H1 (cell line): Measurements from ENCODE around the gene LCN6. TPM values are rescaled to one million over a fixed set of nuclear protein-coding genes. Genes with fewer than 3 reads are reported as not detected.

Experiments
- CTCF ChIA-PET: fragments of 300-600 bp; sonication (Branson Sonifier 250); formaldehyde crosslinking; loops from one replicate; lab custom pipeline; 2021; ENCODE audit not compliant: partially characterized antibody; lab: Charles Lee
- POLR2A ChIA-PET: fragments of 300-600 bp; sonication (Branson Sonifier 250); formaldehyde crosslinking; loops from one replicate; lab custom pipeline; 2021; ENCODE audit warnings: inconsistent platforms; ENCODE audit not compliant: partially characterized antibody; lab: Charles Lee
- DNase-seq, 2 experiments: peaks; one replicate each; pipeline versions ENCODE4 v3.0.0 to v3.0.0-alpha.2; 2010 to 2022; ENCODE audit warnings: low spot score in 2 of 2, low read depth in 1 of 2, mixed read lengths in 1 of 2
- FAIRE-seq: peaks from 2 replicates; lab custom pipeline; 2011; peaks lifted over from hg19 to GRCh38; lab: Jason Lieb, UNC
- H2AFZ ChIP-seq: 2 replicates; pipeline ENCODE4 v1.8.1; 2012; ENCODE audit warnings: low read length, inconsistent platforms
- H2AK5ac ChIP-seq: 2 replicates; pipeline ENCODE4 v1.6.1; 2013; ENCODE audit warnings: low read depth, low read length
- H2BK120ac ChIP-seq: replicated peaks from 2 replicates; pipeline ENCODE3; 2013; ENCODE audit warnings: low read depth, low read length, inconsistent platforms
- H2BK12ac ChIP-seq: 2 replicates; pipeline ENCODE4 v1.6.1; 2013; ENCODE audit warnings: low read depth, low read length
- H2BK15ac ChIP-seq: 2 replicates; pipeline ENCODE4 v1.6.1; 2013; ENCODE audit warnings: low read length
- H2BK20ac ChIP-seq: 2 replicates; pipeline ENCODE4 v1.6.1; 2013; ENCODE audit warnings: low read length
- H2BK5ac ChIP-seq: 2 replicates; pipeline ENCODE4 v1.6.1; 2013; ENCODE audit warnings: low read depth, low read length
- H3K14ac ChIP-seq: 2 replicates; pipeline ENCODE4 v1.6.1; 2013; ENCODE audit warnings: inconsistent platforms; ENCODE audit not compliant: insufficient read length
- H3K18ac ChIP-seq: 2 replicates; pipeline ENCODE4 v1.6.1; 2013; ENCODE audit warnings: low read length; ENCODE audit errors: extremely low read depth
- H3K23ac ChIP-seq: 2 replicates; pipeline ENCODE4 v1.6.1; 2013; ENCODE audit warnings: inconsistent platforms; ENCODE audit not compliant: insufficient read length
- H3K23me2 ChIP-seq: 2 replicates; pipeline ENCODE4 v1.6.1; 2013; ENCODE audit warnings: low read depth, low read length
- H3K27ac ChIP-seq: 2 replicates; pipeline ENCODE4 v1.6.1; 2011; ENCODE audit warnings: low read depth, low read length, inconsistent platforms
- H3K27me3 ChIP-seq, 4 experiments: replicated peaks in 1 of 4; 1 replicate in 1 of 4; 2 replicates in 3 of 4; pipeline versions ENCODE4 v1.6.1 to v1.8.1; 2011 to 2013; ENCODE audit warnings: low read length in 3 of 4, mild to moderate bottlenecking in 3 of 4, inconsistent platforms in 2 of 4, mixed read lengths in 2 of 4, moderate library complexity in 1 of 4; ENCODE audit not compliant: control insufficient read depth in 3 of 4, insufficient read depth in 3 of 4; ENCODE audit errors: extremely low read depth in 1 of 4
- H3K36me3 ChIP-seq, 4 experiments: 2 replicates each; pipeline versions ENCODE4 v1.6.1 to v1.8.1; 2011 to 2013; ENCODE audit warnings: mild to moderate bottlenecking in 4 of 4, low read length in 3 of 4, moderate library complexity in 2 of 4, control low read depth in 1 of 4, inconsistent platforms in 1 of 4; ENCODE audit not compliant: insufficient read depth in 4 of 4, control insufficient read depth in 2 of 4
- H3K4ac ChIP-seq: replicated peaks from 2 replicates; pipeline ENCODE3; 2013; ENCODE audit warnings: low read length, low read depth, mixed read lengths, inconsistent platforms; ENCODE audit not compliant: insufficient read length
- H3K4me1 ChIP-seq, 4 experiments: replicated peaks in 1 of 4; 1 replicate in 1 of 4; 2 replicates in 3 of 4; pipeline versions ENCODE4 v1.6.1 to v1.8.1; 2011 to 2013; ENCODE audit warnings: low read length in 3 of 4, inconsistent platforms in 2 of 4, mixed read lengths in 1 of 4; ENCODE audit not compliant: insufficient read depth in 4 of 4, control insufficient read depth in 3 of 4
- H3K4me2 ChIP-seq, 2 experiments: 2 replicates each; pipeline versions ENCODE4 v1.6.1 to v1.8.1; 2011 to 2013; ENCODE audit warnings: low read depth in 2 of 2, low read length in 2 of 2, control low read depth in 1 of 2, inconsistent platforms in 1 of 2, mild to moderate bottlenecking in 1 of 2; ENCODE audit not compliant: insufficient read depth in 1 of 2
- H3K4me3 ChIP-seq, 4 experiments: fragments of 200-600, 300-600 bp in 1 of 4; sonication (generic), shearing (Covaris generic), sonication (Bioruptor Twin) in 1 of 4; 2 replicates each; pipeline versions ENCODE4 v1.5.1 to v1.8.1; 2011 to 2016; ENCODE audit warnings: low read length in 4 of 4, low read depth in 3 of 4, control low read depth in 2 of 4, inconsistent platforms in 2 of 4, mild to moderate bottlenecking in 2 of 4, mixed read lengths in 1 of 4, moderate library complexity in 1 of 4; ENCODE audit not compliant: insufficient read depth in 2 of 4; ENCODE audit errors: extremely low read depth in 1 of 4
- H3K56ac ChIP-seq: replicated peaks from 2 replicates; pipeline ENCODE3; 2013; ENCODE audit warnings: low read depth, mild to moderate bottlenecking, mixed read lengths, low read length, inconsistent platforms; ENCODE audit not compliant: insufficient read length
- H3K79me1 ChIP-seq: 2 replicates; pipeline ENCODE4 v1.6.1; 2013; ENCODE audit warnings: low read depth, low read length, control low read depth
- H3K79me2 ChIP-seq, 2 experiments: 2 replicates each; pipeline versions ENCODE4 v1.6.1 to v1.8.1; 2012 to 2013; ENCODE audit warnings: low read length in 2 of 2, mild to moderate bottlenecking in 2 of 2, inconsistent platforms in 1 of 2; ENCODE audit not compliant: insufficient read depth in 2 of 2, control insufficient read depth in 1 of 2
- H3K9ac ChIP-seq, 4 experiments: replicated peaks in 1 of 4; 1 replicate in 1 of 4; 2 replicates in 3 of 4; pipeline versions ENCODE4 v1.6.1 to v1.8.1; 2011 to 2013; ENCODE audit warnings: low read depth in 3 of 4, low read length in 3 of 4, control low read depth in 2 of 4, mild to moderate bottlenecking in 2 of 4, moderate library complexity in 2 of 4, inconsistent platforms in 1 of 4; ENCODE audit errors: extremely low read depth in 1 of 4
- H3K9me3 ChIP-seq, 2 experiments: 2 replicates each; pipeline versions ENCODE4 v1.6.1 to v1.8.1; 2012 to 2013; ENCODE audit warnings: mild to moderate bottlenecking in 2 of 2, moderate library complexity in 2 of 2, control low read depth in 1 of 2, inconsistent platforms in 1 of 2, low read depth in 1 of 2, low read length in 1 of 2, mixed read lengths in 1 of 2; ENCODE audit not compliant: insufficient read depth in 2 of 2
- H4K20me1 ChIP-seq, 2 experiments: replicated peaks in 1 of 2; 2 replicates each; pipeline versions ENCODE3 to v1.8.1; 2011 to 2013; ENCODE audit warnings: inconsistent platforms in 2 of 2, low read length in 2 of 2, mild to moderate bottlenecking in 1 of 2; ENCODE audit not compliant: insufficient read depth in 2 of 2, control insufficient read depth in 1 of 2
- H4K5ac ChIP-seq: 2 replicates; pipeline ENCODE4 v1.6.1; 2013; ENCODE audit warnings: low read length, low read depth, mixed read lengths, inconsistent platforms; ENCODE audit not compliant: insufficient read length
- H4K8ac ChIP-seq: 2 replicates; pipeline ENCODE4 v1.8.0; 2013; ENCODE audit warnings: mild to moderate bottlenecking, moderate library complexity, low read length, inconsistent platforms; ENCODE audit not compliant: insufficient read depth; ENCODE audit errors: extremely low read depth
- H4K91ac ChIP-seq: replicated peaks from 2 replicates; pipeline ENCODE3; 2013; ENCODE audit warnings: low read length, mixed read lengths, inconsistent platforms; ENCODE audit not compliant: insufficient read length
- GTF2F1 ChIP-seq: IDR thresholded peaks from 2 replicates; pipeline ENCODE4 v1.6.1; 2012; ENCODE audit warnings: low read depth, low read length, improper control_type of control experiment, borderline replicate concordance
- JUN ChIP-seq: IDR thresholded peaks from 2 replicates; pipeline ENCODE4 v1.6.1; 2011; ENCODE audit warnings: low read depth, mild to moderate bottlenecking, improper control_type of control experiment, low read length
- JUND ChIP-seq: IDR thresholded peaks from 2 replicates; pipeline ENCODE4 v1.6.1; 2011; ENCODE audit warnings: mild to moderate bottlenecking, improper control_type of control experiment, low read length
- KDM5A ChIP-seq: fragments of 200-600 bp; IDR thresholded peaks from 2 replicates; pipeline ENCODE4 v1.7.1; 2012; ENCODE audit warnings: mild to moderate bottlenecking, low read length, inconsistent platforms, mixed read lengths
- NANOG ChIP-seq: IDR thresholded peaks from 2 replicates; pipeline ENCODE4 v1.6.1; 2011; ENCODE audit warnings: low read length, low read depth, mild to moderate bottlenecking, inconsistent platforms; ENCODE audit not compliant: insufficient read depth, poor library complexity, severe bottlenecking
- POU5F1 ChIP-seq: IDR thresholded peaks from 2 replicates; pipeline ENCODE4 v1.6.1; 2011; ENCODE audit warnings: low read depth, mild to moderate bottlenecking, low read length, moderate library complexity
- RAD21 ChIP-seq, 2 experiments: IDR thresholded peaks in 1 of 2; conservative IDR thresholded peaks in 1 of 2; 2 replicates each; pipeline ENCODE4 v1.6.1; 2011; ENCODE audit warnings: low read depth in 2 of 2, low read length in 2 of 2, improper control_type of control experiment in 1 of 2, inconsistent platforms in 1 of 2, mild to moderate bottlenecking in 1 of 2, moderate library complexity in 1 of 2
- SIN3A ChIP-seq, 2 experiments: IDR thresholded peaks in 1 of 2; conservative IDR thresholded peaks in 1 of 2; 2 replicates each; pipeline ENCODE4 v1.6.1; 2011 to 2012; ENCODE audit warnings: low read length in 2 of 2, improper control_type of control experiment in 1 of 2, low read depth in 1 of 2, mild to moderate bottlenecking in 1 of 2
- TAF1 ChIP-seq: IDR thresholded peaks from 2 replicates; pipeline ENCODE4 v1.6.1; 2011; ENCODE audit warnings: mild to moderate bottlenecking, low read depth, low read length
- TCF12 ChIP-seq: IDR thresholded peaks from 2 replicates; pipeline ENCODE4 v1.6.1; 2011; ENCODE audit warnings: low read depth, mild to moderate bottlenecking, low read length
- TEAD4 ChIP-seq: IDR thresholded peaks from 2 replicates; pipeline ENCODE4 v1.6.1; 2012; ENCODE audit warnings: low read depth, low read length, inconsistent platforms, mixed read lengths
- YY1 ChIP-seq: IDR thresholded peaks from 2 replicates; pipeline ENCODE4 v1.6.1; 2011; ENCODE audit warnings: low read depth, mild to moderate bottlenecking, low read length
- WGBS, 2 experiments: shearing (Covaris generic) in 1 of 2; methylation state at CpG; one replicate each; pipeline versions ENCODE4 v1.1.6 to v1.1.7; 2013 to 2015; ENCODE audit warnings: low lambda C conversion rate in 2 of 2, mixed read lengths in 2 of 2, inconsistent platforms in 1 of 2, low coverage in 1 of 2, missing lambda C conversion rate in 1 of 2; ENCODE audit not compliant: insufficient replicate concordance in 2 of 2, insufficient coverage in 1 of 2, insufficient read length in 1 of 2; ENCODE audit errors: extremely low coverage in 1 of 2, missing lambda C conversion rate in 1 of 2; 5-methylcytosine and 5-hydroxymethylcytosine counted together
- polyA plus RNA-seq, 7 experiments: library from polyadenylated mRNA; depleted of rRNA in 3 of 7; stranded (reverse) in 5 of 7; unstranded in 2 of 7; fragments of >200 nt in 5 of 7; fragments of 200-250 nt in 2 of 7; gene quantifications; 1 replicate in 5 of 7; 2 replicates in 1 of 7; 4 replicates in 1 of 7; pipeline versions ENCODE4 v1.2.1 to v1.2.3, GENCODE V29; 2011 to 2013; ENCODE audit warnings: missing spikeins in 2 of 7, mixed read lengths in 2 of 7
- total RNA-seq: library from RNA; stranded (reverse); fragmentation: NEBNext Ultra II Directional; extraction: Animal tissue kit (Norgen Biotek cat#: 25700); gene quantifications from 2 replicates; pipeline ENCODE4 v1.2.1, GENCODE V29; 2021
- TF ChIP-seq, protein P1 (sequence below): IDR thresholded peaks from 2 replicates; pipeline ENCODE4 v1.6.1; 2012; ENCODE audit warnings: inconsistent platforms

The LCN6 gene
- total and polyA plus RNA-seq, 2 of the 8 experiments (the other 6 are each of a cell fraction or from before 2014, with no cell fraction given): not detected

GRCh38 chr9:136707011-136707410 lies 41.3 kb downstream of the LCN6 start:
- DNase-seq: no peak
- no peak overlapping the region for H3K4me3 ChIP-seq
- no peak overlapping the region for H4K8ac ChIP-seq
- no peak overlapping the region for H2AFZ ChIP-seq
- H2BK15ac ChIP-seq: no peak overlapping the region
- no peak overlapping the region for H2BK20ac ChIP-seq
- no peaks in the 10 kb centered on the region for H3K9me3 ChIP-seq
- H4K91ac ChIP-seq: no peak overlapping the region
- H3K27me3 ChIP-seq: peaks cover 0 to 5% (median 3%) of the 10 kb centered on the region in 4 experiments; a peak in 4 of 7 replicates
- H3K79me2 ChIP-seq: no peaks in the 10 kb centered on the region
- POLR2A ChIA-PET: interaction anchor here (0.6 to 5.0 kb wide), 2 partner anchors 19 to 21 kb away, joined by 3 to 35 read pairs; no protein-coding TSS in a partner anchor
- no peak overlapping the region for H2BK5ac ChIP-seq
- H3K23me2 ChIP-seq: no peaks in the 10 kb centered on the region
- H3K4me2 ChIP-seq: no peak overlapping the region
- no peaks in the 10 kb centered on the region for H3K36me3 ChIP-seq
- no peak overlapping the region for H2BK120ac ChIP-seq
- no peak for FAIRE-seq
- H3K18ac ChIP-seq: no peak overlapping the region
- WGBS, 2 experiments: 91% methylated on average over 7 of the region's 7 CpGs; no CpG with 5 or more reads in 1 of the 2 experiments
- H4K20me1 ChIP-seq: no peaks in the 10 kb centered on the region
- CTCF ChIA-PET: interaction anchor here (0.7 to 1.9 kb wide), 4 partner anchors 8 to 82 kb away, joined by 3 to 6 read pairs (median 4); no protein-coding TSS in a partner anchor
- H3K14ac ChIP-seq: no peak overlapping the region
- H2AK5ac ChIP-seq: no peak overlapping the region
- H3K79me1 ChIP-seq: no peaks in the 10 kb centered on the region
- H3K9ac ChIP-seq: no peak overlapping the region
- H3K56ac ChIP-seq: no peak overlapping the region
- H3K4me1 ChIP-seq: peaks cover 0 to 2% (median 0%) of the 10 kb centered on the region in 4 experiments; a peak in 1 of 7 replicates
- no peak overlapping the region for H3K23ac ChIP-seq
- no peak overlapping the region for H3K27ac ChIP-seq
- no peak overlapping the region for H3K4ac ChIP-seq
- H4K5ac ChIP-seq: no peak overlapping the region
- no peak overlapping the region for H2BK12ac ChIP-seq
- TF ChIP-seq RAD21 (IDR thresholded peaks at IDR 0.05 in 1 of 2, conservative IDR thresholded peaks at IDR 0.05 in 1 of 2; ENCODE audit: low read depth in 2 of 2, low read length in 2 of 2) (no peak), JUND (no peak), SIN3A (conservative IDR thresholded peaks at IDR 0.05 in 1 of 2, IDR thresholded peaks at IDR 0.05 in 1 of 2; ENCODE audit: low read depth in 1 of 2, low read length in 2 of 2) (no peak), TAF1 (no peak), POU5F1 (no peak), YY1 (no peak), KDM5A (no peak), JUN (no peak), NANOG (no peak), TEAD4 (no peak), TCF12 (no peak), GTF2F1 (no peak)
- TF ChIP-seq, protein P1, sequence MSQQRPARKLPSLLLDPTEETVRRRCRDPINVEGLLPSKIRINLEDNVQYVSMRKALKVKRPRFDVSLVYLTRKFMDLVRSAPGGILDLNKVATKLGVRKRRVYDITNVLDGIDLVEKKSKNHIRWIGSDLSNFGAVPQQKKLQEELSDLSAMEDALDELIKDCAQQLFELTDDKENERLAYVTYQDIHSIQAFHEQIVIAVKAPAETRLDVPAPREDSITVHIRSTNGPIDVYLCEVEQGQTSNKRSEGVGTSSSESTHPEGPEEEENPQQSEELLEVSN: no peak
